ENCODE data around the gene DDX20. TPM values are rescaled to one million over a fixed set of nuclear protein-coding genes. Genes with fewer than 3 reads are reported as not detected.

The DDX20 gene
- polyA plus RNA-seq, 1 of the 3 experiments (the other 2 are of a cell fraction): 3.8 TPM

DNA sequence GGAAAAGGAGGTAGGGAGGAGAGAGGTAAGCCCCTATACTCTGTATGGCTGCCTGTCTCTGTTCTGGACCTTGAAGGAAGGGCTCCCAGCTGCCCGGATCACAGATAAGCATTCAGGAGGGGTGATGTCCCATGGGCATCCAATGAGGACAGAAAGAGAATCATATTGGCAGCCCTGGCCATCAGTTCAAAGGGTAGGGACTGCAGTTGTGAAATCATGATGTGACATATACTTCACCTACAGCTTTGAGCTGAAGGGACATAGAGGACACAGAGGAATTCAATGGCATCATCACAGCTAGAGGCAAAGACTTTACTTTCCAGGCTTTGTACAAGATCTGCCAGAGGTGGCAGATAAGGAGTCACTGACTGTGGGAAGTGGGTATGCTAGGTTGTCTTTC, 21.6 kb downstream of the DDX20 start (continued):
- TF ChIP-seq, protein P1, sequence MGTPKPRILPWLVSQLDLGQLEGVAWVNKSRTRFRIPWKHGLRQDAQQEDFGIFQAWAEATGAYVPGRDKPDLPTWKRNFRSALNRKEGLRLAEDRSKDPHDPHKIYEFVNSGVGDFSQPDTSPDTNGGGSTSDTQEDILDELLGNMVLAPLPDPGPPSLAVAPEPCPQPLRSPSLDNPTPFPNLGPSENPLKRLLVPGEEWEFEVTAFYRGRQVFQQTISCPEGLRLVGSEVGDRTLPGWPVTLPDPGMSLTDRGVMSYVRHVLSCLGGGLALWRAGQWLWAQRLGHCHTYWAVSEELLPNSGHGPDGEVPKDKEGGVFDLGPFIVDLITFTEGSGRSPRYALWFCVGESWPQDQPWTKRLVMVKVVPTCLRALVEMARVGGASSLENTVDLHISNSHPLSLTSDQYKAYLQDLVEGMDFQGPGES (IDR thresholded peaks at IDR 0.05; ENCODE audit: low read depth, low read length): no peak
- TF ChIP-seq, protein P2, sequence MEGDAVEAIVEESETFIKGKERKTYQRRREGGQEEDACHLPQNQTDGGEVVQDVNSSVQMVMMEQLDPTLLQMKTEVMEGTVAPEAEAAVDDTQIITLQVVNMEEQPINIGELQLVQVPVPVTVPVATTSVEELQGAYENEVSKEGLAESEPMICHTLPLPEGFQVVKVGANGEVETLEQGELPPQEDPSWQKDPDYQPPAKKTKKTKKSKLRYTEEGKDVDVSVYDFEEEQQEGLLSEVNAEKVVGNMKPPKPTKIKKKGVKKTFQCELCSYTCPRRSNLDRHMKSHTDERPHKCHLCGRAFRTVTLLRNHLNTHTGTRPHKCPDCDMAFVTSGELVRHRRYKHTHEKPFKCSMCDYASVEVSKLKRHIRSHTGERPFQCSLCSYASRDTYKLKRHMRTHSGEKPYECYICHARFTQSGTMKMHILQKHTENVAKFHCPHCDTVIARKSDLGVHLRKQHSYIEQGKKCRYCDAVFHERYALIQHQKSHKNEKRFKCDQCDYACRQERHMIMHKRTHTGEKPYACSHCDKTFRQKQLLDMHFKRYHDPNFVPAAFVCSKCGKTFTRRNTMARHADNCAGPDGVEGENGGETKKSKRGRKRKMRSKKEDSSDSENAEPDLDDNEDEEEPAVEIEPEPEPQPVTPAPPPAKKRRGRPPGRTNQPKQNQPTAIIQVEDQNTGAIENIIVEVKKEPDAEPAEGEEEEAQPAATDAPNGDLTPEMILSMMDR (IDR thresholded peaks at IDR 0.05): no peak

DNA sequence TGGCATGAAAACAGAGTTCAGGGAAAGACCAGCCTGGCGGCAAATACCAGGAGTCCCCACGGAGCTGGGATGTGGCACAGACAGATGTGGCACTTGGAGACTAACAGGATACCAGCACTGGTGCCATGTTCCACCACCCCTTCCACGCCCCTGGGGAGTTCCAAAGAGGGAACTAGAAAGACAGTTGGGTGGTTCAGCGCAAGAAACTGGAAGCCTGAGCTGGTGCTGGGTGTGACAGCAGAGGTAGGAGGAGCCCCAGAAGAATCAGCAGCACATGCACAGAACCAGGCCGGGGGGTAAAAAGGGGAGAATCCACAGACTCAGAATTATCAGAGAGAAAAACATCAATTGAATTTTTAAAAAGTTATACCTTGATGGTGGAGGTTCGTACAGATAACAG, 22.4 kb downstream of the DDX20 start:
- H3K9ac ChIP-seq: no peak overlapping the region
- H3K27ac ChIP-seq (ENCODE audit: low read depth in 2 of 2, low read length in 1 of 2): no peak overlapping the region
- no peaks in the 10 kb centered on the region for H4K20me1 ChIP-seq (ENCODE audit: insufficient read depth)
- no peak overlapping the region for H3K4me2 ChIP-seq
- H3K4me3 ChIP-seq (ENCODE audit: low read depth in 2 of 2, low read length in 1 of 2): no peak overlapping the region
- no peaks in the 10 kb centered on the region for H3K36me3 ChIP-seq (replicated peaks in 1 of 2; ENCODE audit: control insufficient read depth in 1 of 2, insufficient read depth in 2 of 2, low read length in 1 of 2)
- DNase-seq: no peak
- TF ChIP-seq FOXJ3 (CRISPR knock-in tag; IDR thresholded peaks at IDR 0.05): no peak
- TF ChIP-seq, protein P1 (IDR thresholded peaks at IDR 0.05; ENCODE audit: low read depth, low read length): no peak
- TF ChIP-seq, protein P3, sequence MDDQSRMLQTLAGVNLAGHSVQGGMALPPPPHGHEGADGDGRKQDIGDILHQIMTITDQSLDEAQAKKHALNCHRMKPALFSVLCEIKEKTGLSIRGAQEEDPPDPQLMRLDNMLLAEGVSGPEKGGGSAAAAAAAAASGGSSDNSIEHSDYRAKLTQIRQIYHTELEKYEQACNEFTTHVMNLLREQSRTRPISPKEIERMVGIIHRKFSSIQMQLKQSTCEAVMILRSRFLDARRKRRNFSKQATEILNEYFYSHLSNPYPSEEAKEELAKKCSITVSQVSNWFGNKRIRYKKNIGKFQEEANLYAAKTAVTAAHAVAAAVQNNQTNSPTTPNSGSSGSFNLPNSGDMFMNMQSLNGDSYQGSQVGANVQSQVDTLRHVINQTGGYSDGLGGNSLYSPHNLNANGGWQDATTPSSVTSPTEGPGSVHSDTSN (IDR thresholded peaks at IDR 0.05): no peak
- no peaks in the 10 kb centered on the region for H3K4me1 ChIP-seq (ENCODE audit: control insufficient read depth in 1 of 2, insufficient read depth in 2 of 2, low read depth in 1 of 2, low read length in 1 of 2)
- ChIA-PET POLR2A (no interaction called here), CTCF (interaction anchor here (2.4 kb wide), 1 partner anchor 9 kb away, joined by 19 read pairs; no protein-coding TSS in a partner anchor)
- 60% methylated on average over 6 of the region's 6 CpGs for WGBS (ENCODE audit: low lambda C conversion rate)
- H3K9me3 ChIP-seq: no peaks in the 10 kb centered on the region
- no peaks in the 10 kb centered on the region for H3K27me3 ChIP-seq (ENCODE audit: insufficient read depth)
- no peaks in the 10 kb centered on the region for H3K79me2 ChIP-seq (ENCODE audit: insufficient read depth)
- H3F3A ChIP-seq (replicated peaks; ENCODE audit: insufficient read depth): no peaks in the 10 kb centered on the region
- H3K9me2 ChIP-seq: no peaks in the 10 kb centered on the region
- H2AFZ ChIP-seq (ENCODE audit: low read depth): no peak overlapping the region

DNA sequence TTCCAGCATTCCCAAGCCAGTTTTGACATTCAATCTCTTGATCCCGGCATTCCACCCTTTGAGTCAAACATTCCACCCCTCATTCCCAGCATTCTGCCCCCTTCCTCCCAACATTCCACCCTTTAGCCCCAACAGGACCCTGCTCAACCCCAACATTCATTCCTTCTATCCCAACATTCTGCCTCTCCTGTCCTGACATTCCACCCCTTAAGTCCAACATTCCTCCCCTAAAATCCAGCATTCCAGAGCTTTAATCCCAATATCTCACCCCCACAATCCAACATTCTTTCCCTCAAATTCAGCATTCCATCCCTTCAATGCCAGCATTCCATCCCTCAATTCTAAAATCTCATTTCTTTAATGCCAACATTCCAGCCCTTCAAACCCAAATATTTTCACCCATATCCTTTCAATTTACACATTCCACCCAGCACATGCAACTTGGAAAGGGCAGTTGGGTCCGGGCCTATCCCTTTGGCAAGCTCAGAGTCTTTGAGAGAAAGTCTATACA, 22.9 kb downstream of the DDX20 start:
- H3K36me3 ChIP-seq (replicated peaks in 1 of 2; ENCODE audit: control insufficient read depth in 1 of 2, insufficient read depth in 2 of 2, low read length in 1 of 2): no peaks in the 10 kb centered on the region
- ChIA-PET POLR2A (no interaction called here), CTCF (interaction anchor here (1.0 to 2.4 kb wide), 2 partner anchors 10 to 212 kb away, joined by 3 to 19 read pairs; no protein-coding TSS in a partner anchor)
- 36% methylated on average over 2 of the region's 2 CpGs for WGBS (ENCODE audit: low lambda C conversion rate)
- no peaks in the 10 kb centered on the region for H3K9me2 ChIP-seq
- H3K27me3 ChIP-seq (ENCODE audit: insufficient read depth): no peaks in the 10 kb centered on the region
- no peaks in the 10 kb centered on the region for H4K20me1 ChIP-seq (ENCODE audit: insufficient read depth)
- H3F3A ChIP-seq (replicated peaks; ENCODE audit: insufficient read depth): no peaks in the 10 kb centered on the region
- no peak overlapping the region for H3K9ac ChIP-seq
- TF ChIP-seq YY1 (IDR thresholded peaks at IDR 0.05; ENCODE audit: low read depth) (no peak), FOSL2 (IDR thresholded peaks at IDR 0.05; ENCODE audit: borderline replicate concordance, low read depth) (no peak), RXRA (IDR thresholded peaks at IDR 0.05; ENCODE audit: borderline replicate concordance, low read depth) (no peak), FOXJ3 (CRISPR knock-in tag; IDR thresholded peaks at IDR 0.05) (no peak), RCOR1 (IDR thresholded peaks at IDR 0.05; ENCODE audit: low read length) (no peak), EZH2phosphoT487 (IDR thresholded peaks at IDR 0.05; ENCODE audit: borderline replicate concordance, low read depth) (no peak), POLR2AphosphoS5 (IDR thresholded peaks at IDR 0.05; ENCODE audit: low read depth, low read length) (no peak), GABPA (IDR thresholded peaks at IDR 0.05; ENCODE audit: low read depth) (no peak), ELF1 (IDR thresholded peaks at IDR 0.05) (no peak), TCF12 (IDR thresholded peaks at IDR 0.05) (no peak), SIN3A (IDR thresholded peaks at IDR 0.05; ENCODE audit: borderline replicate concordance, low read depth, low read length) (no peak)
- TF ChIP-seq, protein P2 (IDR thresholded peaks at IDR 0.05): no peak
- TF ChIP-seq, protein P4, sequence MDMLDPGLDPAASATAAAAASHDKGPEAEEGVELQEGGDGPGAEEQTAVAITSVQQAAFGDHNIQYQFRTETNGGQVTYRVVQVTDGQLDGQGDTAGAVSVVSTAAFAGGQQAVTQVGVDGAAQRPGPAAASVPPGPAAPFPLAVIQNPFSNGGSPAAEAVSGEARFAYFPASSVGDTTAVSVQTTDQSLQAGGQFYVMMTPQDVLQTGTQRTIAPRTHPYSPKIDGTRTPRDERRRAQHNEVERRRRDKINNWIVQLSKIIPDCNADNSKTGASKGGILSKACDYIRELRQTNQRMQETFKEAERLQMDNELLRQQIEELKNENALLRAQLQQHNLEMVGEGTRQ (IDR thresholded peaks at IDR 0.05; ENCODE audit: borderline replicate concordance, low read depth, low read length): no peak
- H2AFZ ChIP-seq (ENCODE audit: low read depth): no peak overlapping the region
- H3K9me3 ChIP-seq: no peaks in the 10 kb centered on the region
- H3K4me1 ChIP-seq (ENCODE audit: control insufficient read depth in 1 of 2, insufficient read depth in 2 of 2, low read depth in 1 of 2, low read length in 1 of 2): no peaks in the 10 kb centered on the region
- H3K4me3 ChIP-seq (ENCODE audit: low read depth in 2 of 2, low read length in 1 of 2): no peak overlapping the region
- H3K4me2 ChIP-seq: no peak overlapping the region
- no peak for DNase-seq
- H3K79me2 ChIP-seq (ENCODE audit: insufficient read depth): no peaks in the 10 kb centered on the region
- H3K27ac ChIP-seq (ENCODE audit: low read depth in 2 of 2, low read length in 1 of 2): no peak overlapping the region

All from SK-N-SH (cell line).